Smooth muscle cell (in vitro differentiated cells): ENCODE data around the gene NUP210. TPM values are rescaled to one million over a fixed set of nuclear protein-coding genes. Genes with fewer than 3 reads are reported as not detected.

ENCODE experiments used
- DNase-seq: peaks from one replicate; lab custom pipeline; 2025; ENCODE audit not compliant: unreplicated experiment; lab: John Stamatoyannopoulos, UW
- H2AFZ ChIP-seq: fragments of 200-600 bp; sonication (generic); 2 replicates; pipeline ENCODE4 v1.6.0; 2016; ENCODE audit warnings: antibody characterized with exemption, low read depth, mild to moderate bottlenecking
- H3F3A ChIP-seq: fragments of 200-600 bp; sonication (generic); 2 replicates; pipeline ENCODE4 v1.6.0; 2017; ENCODE audit warnings: antibody characterized with exemption, low read depth
- H3K27ac ChIP-seq: fragments of 200-600 bp; sonication (generic); 2 replicates; pipeline ENCODE4 v1.5.1; 2016; ENCODE audit warnings: low read depth, mild to moderate bottlenecking
- H3K27me3 ChIP-seq: fragments of 200-600 bp; sonication (generic); 2 replicates; pipeline ENCODE4 v1.6.1; 2016; ENCODE audit warnings: low read depth, mild to moderate bottlenecking
- H3K36me3 ChIP-seq: fragments of 200-600 bp; sonication (generic); 2 replicates; pipeline ENCODE4 v1.5.1; 2016; ENCODE audit warnings: low read depth
- H3K4me1 ChIP-seq: fragments of 200-600 bp; sonication (generic); 2 replicates; pipeline ENCODE4 v1.5.1; 2016; ENCODE audit warnings: low read depth
- H3K4me2 ChIP-seq: fragments of 200-600 bp; sonication (generic); 2 replicates; pipeline ENCODE4 v1.6.0; 2016; ENCODE audit warnings: mild to moderate bottlenecking
- H3K4me3 ChIP-seq: fragments of 200-600 bp; sonication (generic); 2 replicates; pipeline ENCODE4 v1.5.1; 2016; ENCODE audit warnings: mild to moderate bottlenecking
- H3K79me2 ChIP-seq: fragments of 200-600 bp; sonication (generic); 2 replicates; pipeline ENCODE4 v1.6.0; 2016; ENCODE audit warnings: low read depth, mild to moderate bottlenecking
- H3K9ac ChIP-seq: fragments of 200-600 bp; sonication (generic); 2 replicates; pipeline ENCODE4 v1.6.0; 2016; ENCODE audit warnings: low read depth
- H3K9me3 ChIP-seq: fragments of 200-600 bp; sonication (generic); replicated peaks from 2 replicates; pipeline ENCODE4 v1.5.1; 2016; ENCODE audit warnings: low read depth
- H4K20me1 ChIP-seq: fragments of 200-600 bp; sonication (generic); 2 replicates; pipeline ENCODE4 v1.6.0; 2016; ENCODE audit warnings: low read depth
- WGBS: methylation state at CpG from one replicate; pipeline ENCODE4 v1.1.7; 2016; ENCODE audit warnings: low lambda C conversion rate; 5-methylcytosine and 5-hydroxymethylcytosine counted together
- polyA plus RNA-seq: library from polyadenylated mRNA; unstranded; fragments of >200 nt; fragmentation: Nextera tagmentation; extraction: Ambion mirVana; gene quantifications from 2 replicates; pipeline ENCODE4 v1.2.1, GENCODE V29; 2016
- total RNA-seq: library from RNA; depleted of rRNA; stranded (reverse); fragments of >200 nt; gene quantifications from 2 replicates; pipeline ENCODE4 v1.2.3, GENCODE V29; 2014
- TF ChIP-seq, protein P1 (sequence below): fragments of 200-600 bp; sonication (generic); IDR thresholded peaks from 2 replicates; pipeline ENCODE4 v1.5.1; 2017; ENCODE audit warnings: borderline replicate concordance, mild to moderate bottlenecking, antibody characterized with exemption; ENCODE audit not compliant: insufficient read depth, poor library complexity, severe bottlenecking

NUP210 gene
- total and polyA plus RNA-seq, 2 experiments from 2014 or later: 0.35 to 1.5 TPM

DNA sequence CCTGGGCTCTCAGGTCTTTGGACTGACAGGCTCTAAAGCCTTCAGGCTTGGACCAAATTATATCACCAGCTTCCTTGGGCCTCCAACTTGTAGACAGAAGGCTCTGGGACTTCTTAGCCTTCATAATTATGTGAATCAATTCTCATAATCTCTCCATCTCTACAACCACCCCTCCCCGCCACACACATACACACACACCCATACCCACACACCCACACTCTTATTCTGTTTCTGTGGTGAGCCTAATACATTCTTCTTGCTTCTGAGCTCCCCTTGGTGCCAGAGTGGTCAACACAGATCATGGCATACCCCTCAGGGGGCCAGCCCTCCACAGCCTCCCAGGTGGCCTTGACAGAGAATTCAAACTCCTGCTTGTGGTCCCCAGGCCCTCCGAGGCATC lies 5.6 kb upstream of the NUP210 start:
- H3K4me3 ChIP-seq: no peak overlapping the region
- TF ChIP-seq, protein P1, sequence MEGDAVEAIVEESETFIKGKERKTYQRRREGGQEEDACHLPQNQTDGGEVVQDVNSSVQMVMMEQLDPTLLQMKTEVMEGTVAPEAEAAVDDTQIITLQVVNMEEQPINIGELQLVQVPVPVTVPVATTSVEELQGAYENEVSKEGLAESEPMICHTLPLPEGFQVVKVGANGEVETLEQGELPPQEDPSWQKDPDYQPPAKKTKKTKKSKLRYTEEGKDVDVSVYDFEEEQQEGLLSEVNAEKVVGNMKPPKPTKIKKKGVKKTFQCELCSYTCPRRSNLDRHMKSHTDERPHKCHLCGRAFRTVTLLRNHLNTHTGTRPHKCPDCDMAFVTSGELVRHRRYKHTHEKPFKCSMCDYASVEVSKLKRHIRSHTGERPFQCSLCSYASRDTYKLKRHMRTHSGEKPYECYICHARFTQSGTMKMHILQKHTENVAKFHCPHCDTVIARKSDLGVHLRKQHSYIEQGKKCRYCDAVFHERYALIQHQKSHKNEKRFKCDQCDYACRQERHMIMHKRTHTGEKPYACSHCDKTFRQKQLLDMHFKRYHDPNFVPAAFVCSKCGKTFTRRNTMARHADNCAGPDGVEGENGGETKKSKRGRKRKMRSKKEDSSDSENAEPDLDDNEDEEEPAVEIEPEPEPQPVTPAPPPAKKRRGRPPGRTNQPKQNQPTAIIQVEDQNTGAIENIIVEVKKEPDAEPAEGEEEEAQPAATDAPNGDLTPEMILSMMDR: no peak
- H3K4me2 ChIP-seq: no peak overlapping the region
- no peak overlapping the region for H2AFZ ChIP-seq
- DNase-seq: no peak
- WGBS: 97% methylated on average over 2 of the region's 2 CpGs
- no peak overlapping the region for H3K9ac ChIP-seq
- H3K4me1 ChIP-seq: no peaks in the 10 kb centered on the region
- no peak overlapping the region for H3K27ac ChIP-seq
- H3K27me3 ChIP-seq: peaks cover 15% of the 10 kb centered on the region
- H4K20me1 ChIP-seq: no peaks in the 10 kb centered on the region
- no peaks in the 10 kb centered on the region for H3K36me3 ChIP-seq
- H3K9me3 ChIP-seq: no peaks in the 10 kb centered on the region
- H3F3A ChIP-seq: no peaks in the 10 kb centered on the region
- no peaks in the 10 kb centered on the region for H3K79me2 ChIP-seq

DNA sequence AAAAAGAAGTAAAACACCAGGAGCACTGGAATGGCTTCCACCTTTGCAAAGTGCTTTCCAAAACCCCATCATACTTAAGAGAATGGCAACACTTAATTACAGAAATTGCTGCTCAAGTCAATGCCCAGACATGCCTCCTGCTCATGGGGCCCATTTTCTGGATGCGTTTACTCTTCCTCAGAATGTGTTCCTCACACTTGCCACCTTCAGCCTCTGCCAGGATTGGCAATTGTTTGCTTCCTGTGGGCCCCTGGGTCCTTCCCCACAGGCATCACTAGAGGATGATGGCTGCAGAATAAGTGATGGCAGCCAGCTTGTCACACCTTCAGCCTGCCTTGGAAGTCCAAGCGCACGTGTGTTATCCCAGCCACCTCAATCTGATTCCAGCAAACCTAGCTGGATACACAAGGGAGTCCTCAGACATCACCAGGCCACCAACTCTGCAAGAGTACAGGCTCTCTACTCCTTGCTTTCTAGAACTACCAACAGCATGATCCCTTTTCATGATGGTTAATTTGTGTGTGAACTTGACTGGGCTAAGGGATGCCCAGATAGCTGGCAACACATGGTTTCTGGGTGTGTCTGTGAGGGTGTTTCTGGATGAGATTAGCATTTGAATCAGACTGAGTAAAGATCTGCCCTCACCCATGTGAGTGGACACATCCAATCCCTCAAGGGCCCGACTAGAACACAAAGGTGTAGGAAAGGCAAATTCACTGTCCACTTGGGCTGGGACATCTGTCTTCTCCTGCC lies 4.9 kb upstream of the NUP210 start:
- 90% methylated on average over 4 of the region's 4 CpGs for WGBS
- Histone ChIP-seq H3K4me1 (no peaks in the 10 kb centered on the region), H3K79me2 (no peaks in the 10 kb centered on the region)

DNA sequence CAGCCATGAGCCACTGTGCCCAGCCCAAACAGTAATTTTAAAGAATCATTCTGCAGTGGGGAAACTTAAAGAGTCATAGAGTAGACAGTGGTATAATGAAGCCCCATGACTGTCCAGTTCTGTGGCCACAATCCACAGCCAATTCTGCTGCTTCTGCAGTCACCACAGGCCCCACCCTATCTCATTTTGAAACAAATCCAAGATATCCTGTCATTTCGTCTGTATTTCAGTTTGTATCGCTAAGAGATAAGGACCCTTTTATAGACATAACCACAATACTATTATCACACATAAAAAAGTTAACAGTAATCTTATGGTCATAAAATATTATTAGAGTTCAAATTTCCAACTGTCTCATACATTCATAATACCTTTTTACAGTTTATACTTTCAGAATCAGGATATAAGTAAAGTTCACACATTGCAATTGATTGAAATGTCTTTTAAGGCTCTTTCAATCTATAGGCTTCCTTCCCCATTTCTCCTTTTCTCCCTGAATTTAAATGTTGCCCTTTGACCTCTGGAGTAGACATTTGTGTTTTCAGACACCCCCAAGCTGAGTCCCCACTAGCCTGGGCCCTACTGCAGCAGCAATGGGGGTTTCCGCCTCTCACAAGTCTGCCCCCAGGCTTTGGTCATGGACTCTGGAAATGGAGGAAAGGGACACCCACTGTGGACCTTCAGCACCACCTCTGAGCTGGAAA lies 4.2 kb upstream of the NUP210 start:
- Histone ChIP-seq H3K27ac (no peak overlapping the region), H3K27me3 (peaks cover 24% of the 10 kb centered on the region), H3K79me2 (no peaks in the 10 kb centered on the region), H3K4me2 (no peak overlapping the region), H3K9me3 (no peaks in the 10 kb centered on the region), H2AFZ (no peak overlapping the region), H3K36me3 (no peaks in the 10 kb centered on the region), H3K4me1 (peaks cover 2% of the 10 kb centered on the region), H3F3A (no peaks in the 10 kb centered on the region), H4K20me1 (no peaks in the 10 kb centered on the region), H3K4me3 (no peak overlapping the region), H3K9ac (no peak overlapping the region)
- 58% methylated on average over 3 of the region's 3 CpGs for WGBS
- no peak for DNase-seq
- TF ChIP-seq, protein P1: no peak

More for the DNA sequence above, 4.9 kb upstream of the NUP210 start:
- no peak overlapping the region for H3K4me2 ChIP-seq
- peaks cover 20% of the 10 kb centered on the region for H3K27me3 ChIP-seq
- no peaks in the 10 kb centered on the region for H4K20me1 ChIP-seq
- H3K9me3 ChIP-seq: no peaks in the 10 kb centered on the region
- no peak for DNase-seq
- H2AFZ ChIP-seq: no peak overlapping the region
- no peak overlapping the region for H3K9ac ChIP-seq
- H3K36me3 ChIP-seq: no peaks in the 10 kb centered on the region
- TF ChIP-seq, protein P1: no peak
- H3K27ac ChIP-seq: no peak overlapping the region
- H3K4me3 ChIP-seq: no peak overlapping the region
- H3F3A ChIP-seq: no peaks in the 10 kb centered on the region
